RWPE1 (cell line): ENCODE measurements around the gene SRL.

ENCODE experiments used
- CTCF ChIA-PET: fragments of 350-600 bp; sonication (Branson Sonifier 250); formaldehyde crosslinking; extraction: SDS; loops from one replicate; lab custom pipeline; 2021; lab: Yijun Ruan, JAX
- POLR2A ChIA-PET: fragments of 400-600 bp; formaldehyde crosslinking; extraction: SDS; loops from one replicate; lab custom pipeline; 2020; ENCODE audit warnings: antibody characterized with exemption; ENCODE audit not compliant: low non-redundant PET; lab: Yijun Ruan, JAX
- DNase-seq: peaks from one replicate; pipeline ENCODE4 v3.0.0; 2012; ENCODE audit warnings: low spot score
- H3K27ac ChIP-seq: fragments of 450-650 bp; 2 replicates; pipeline ENCODE4 v1.5.1; 2017
- TF ChIP-seq, protein P1 (sequence below): fragments of 450-650 bp; conservative IDR thresholded peaks from 2 replicates; pipeline ENCODE4 v1.5.1; 2017; ENCODE audit warnings: low read depth, mild to moderate bottlenecking

SRL gene

DNA sequence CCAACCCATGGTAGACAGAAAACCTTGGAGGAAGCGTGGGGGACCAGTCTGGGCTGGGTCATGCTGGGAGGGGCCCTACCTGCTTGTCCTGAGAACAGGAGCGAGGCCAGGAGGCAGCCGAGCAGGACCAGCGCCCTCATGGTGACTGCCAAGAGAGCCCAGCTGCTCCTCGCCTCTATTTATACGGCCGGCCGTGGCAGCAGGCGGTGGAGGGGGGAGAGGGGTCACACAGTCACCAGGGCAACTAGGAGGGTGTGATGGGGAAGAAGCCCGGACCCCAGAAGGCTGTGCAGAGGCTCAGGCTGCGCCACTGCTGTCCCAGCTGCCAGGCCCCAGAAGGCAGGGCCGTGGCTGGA, at the start of gene SRL:
TSS of gene SRL (minus strand) at position 153 of the 356 bp plus-strand sequence. CDS start at position 140, 13 bp downstream.
- no peak for DNase-seq
- POLR2A ChIA-PET = no interaction called here
- H3K27ac ChIP-seq = no peak within 1 kb of the TSS
- TF ChIP-seq, protein P1, sequence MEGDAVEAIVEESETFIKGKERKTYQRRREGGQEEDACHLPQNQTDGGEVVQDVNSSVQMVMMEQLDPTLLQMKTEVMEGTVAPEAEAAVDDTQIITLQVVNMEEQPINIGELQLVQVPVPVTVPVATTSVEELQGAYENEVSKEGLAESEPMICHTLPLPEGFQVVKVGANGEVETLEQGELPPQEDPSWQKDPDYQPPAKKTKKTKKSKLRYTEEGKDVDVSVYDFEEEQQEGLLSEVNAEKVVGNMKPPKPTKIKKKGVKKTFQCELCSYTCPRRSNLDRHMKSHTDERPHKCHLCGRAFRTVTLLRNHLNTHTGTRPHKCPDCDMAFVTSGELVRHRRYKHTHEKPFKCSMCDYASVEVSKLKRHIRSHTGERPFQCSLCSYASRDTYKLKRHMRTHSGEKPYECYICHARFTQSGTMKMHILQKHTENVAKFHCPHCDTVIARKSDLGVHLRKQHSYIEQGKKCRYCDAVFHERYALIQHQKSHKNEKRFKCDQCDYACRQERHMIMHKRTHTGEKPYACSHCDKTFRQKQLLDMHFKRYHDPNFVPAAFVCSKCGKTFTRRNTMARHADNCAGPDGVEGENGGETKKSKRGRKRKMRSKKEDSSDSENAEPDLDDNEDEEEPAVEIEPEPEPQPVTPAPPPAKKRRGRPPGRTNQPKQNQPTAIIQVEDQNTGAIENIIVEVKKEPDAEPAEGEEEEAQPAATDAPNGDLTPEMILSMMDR = no peak
- CTCF ChIA-PET = interaction anchor here (0.9 kb wide), 1 partner anchor 9 kb away, joined by 3 read pairs; no protein-coding TSS in a partner anchor

DNA sequence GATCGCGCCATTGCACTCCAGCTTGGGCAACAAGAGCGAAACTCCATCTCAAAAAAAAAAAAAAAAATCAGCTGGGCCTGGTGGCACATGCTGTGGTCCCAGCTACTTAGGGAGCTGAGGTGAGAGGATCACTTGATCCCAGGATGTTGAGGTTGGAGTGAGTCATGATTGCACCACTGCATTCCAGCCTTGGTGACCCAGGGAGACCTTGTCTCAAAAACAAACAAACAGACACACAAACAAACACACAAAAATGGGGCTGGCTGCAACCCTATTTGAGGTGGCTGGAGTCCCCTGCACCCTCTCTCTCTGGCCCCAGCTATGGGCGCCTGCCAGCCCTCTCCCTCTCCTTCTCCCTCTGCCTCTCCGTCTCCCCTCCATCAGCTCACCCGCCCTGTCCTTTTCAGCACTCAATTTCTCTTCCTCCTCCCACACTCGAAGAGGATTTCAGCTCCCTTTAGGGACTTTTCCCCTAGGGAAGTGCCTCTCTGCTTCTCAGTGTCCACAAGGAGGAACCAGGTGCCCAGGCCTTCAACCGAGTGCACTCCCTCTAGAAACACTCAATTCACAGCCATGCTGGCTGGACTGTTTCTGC, 48.5 kb upstream of the SRL start:
- ChIA-PET CTCF (interaction anchor here (0.6 to 0.9 kb wide), 7 partner anchors 18 to 117 kb away, joined by 3 to 4 read pairs (median 3); no protein-coding TSS in a partner anchor), POLR2A (no interaction called here)
- H3K27ac ChIP-seq = peak overlapping the region; percentile 99
- TF ChIP-seq, protein P1 = peak; percentile 49
- DNase-seq = peak; percentile 50

DNA sequence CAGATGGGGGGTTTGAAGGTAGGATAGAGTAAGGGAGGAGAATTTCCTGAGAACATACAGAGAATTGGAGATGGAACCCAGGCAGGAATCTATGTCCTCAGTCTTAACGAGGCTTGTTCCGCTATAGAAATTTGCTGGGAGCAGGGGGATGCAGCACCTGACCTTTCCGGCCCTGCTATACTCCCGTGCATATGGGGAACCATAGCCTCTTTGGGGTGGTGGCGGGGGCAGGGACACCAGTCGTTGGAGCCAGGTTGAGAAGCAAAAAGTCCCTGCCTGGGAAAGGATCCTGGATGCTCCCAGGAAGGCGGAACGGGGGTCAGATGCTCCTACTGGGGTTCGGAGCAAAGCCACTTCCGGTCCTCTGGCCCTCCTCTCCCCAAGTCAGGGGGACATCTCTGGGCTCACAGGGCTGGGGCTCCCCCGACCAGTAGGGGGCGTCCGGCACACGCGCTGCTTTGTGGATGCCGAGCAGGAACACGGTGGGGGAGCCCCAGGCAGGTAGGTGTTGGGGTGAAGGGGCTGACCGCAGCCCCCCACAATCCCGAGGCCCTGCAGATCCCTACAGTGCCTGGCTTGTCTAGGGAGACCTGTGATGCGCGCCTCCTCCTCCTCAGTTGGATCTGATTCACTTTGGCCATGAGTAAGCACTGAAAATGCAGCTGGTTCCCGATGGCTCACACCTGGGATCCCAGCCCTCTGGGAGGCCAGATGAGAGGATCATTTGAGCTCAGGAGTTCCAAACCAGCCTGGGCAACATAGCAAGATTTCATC, 46.5 kb upstream of the SRL start:
- peak overlapping the region; percentile 99 for H3K27ac ChIP-seq
- CTCF ChIA-PET = interaction anchor here (0.6 to 1.2 kb wide), 14 partner anchors 9 to 130 kb away, joined by 3 to 7 read pairs (median 4); no protein-coding TSS in a partner anchor
- TF ChIP-seq, protein P1 = peak; percentile 95
- DNase-seq = peak; percentile 70
- POLR2A ChIA-PET = no interaction called here

DNA sequence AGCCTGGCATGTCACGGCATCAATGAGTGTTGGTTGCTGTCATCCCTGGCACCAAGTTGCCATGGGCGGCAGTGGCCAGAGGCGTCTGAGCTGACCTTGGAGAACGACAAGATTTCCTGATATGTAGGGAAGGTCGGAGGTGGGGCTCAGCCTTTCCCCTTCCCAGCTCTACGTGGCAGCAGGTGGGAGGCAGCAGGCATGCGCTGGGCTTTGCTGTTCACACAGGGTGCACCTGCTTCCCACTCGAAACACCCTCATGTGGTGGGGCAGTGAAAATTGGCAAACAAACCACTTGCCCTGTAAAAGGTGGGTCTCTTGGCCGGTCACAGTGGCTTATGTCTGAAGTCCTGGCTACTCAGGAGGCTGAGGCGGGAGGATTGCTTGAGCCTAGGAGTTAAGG, 43.3 kb upstream of the SRL start:
- ChIA-PET CTCF (interaction anchor here (0.7 to 1.1 kb wide), 2 partner anchors 39 to 45 kb away, joined by 3 to 5 read pairs; no protein-coding TSS in a partner anchor), POLR2A (interaction anchor here (0.6 kb wide), 1 partner anchor 41 kb away, joined by 4 read pairs; no protein-coding TSS in a partner anchor)
- no peak for DNase-seq
- TF ChIP-seq, protein P1 = no peak
- no peak overlapping the region for H3K27ac ChIP-seq

DNA sequence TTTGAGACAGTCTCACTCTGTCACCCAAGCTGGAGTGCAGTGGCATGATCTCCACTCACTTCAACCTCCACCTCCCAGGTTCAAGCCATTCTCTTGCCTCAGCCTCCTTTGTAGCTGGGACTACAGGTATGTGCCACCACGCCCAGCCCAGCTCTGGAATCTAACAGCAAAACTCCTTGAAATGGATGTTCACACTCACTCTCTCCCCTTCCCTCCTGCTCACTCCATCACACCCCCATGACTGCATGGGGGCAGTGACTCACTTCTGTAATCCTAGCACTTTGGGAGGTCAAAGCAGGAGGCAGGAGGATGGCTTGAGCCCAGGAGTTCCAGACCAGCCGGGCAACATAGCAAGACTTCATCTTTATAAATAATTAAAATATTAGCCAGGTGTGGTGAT, 42.1 kb upstream of the SRL start:
- ChIA-PET CTCF (interaction anchor here (0.7 kb wide), 1 partner anchor 312 kb away, joined by 8 read pairs; no protein-coding TSS in a partner anchor), POLR2A (no interaction called here)
- no peak for DNase-seq
- H3K27ac ChIP-seq = peak overlapping the region; percentile 1; the same call in 1 of the 2 replicates
- TF ChIP-seq, protein P1 = no peak

DNA sequence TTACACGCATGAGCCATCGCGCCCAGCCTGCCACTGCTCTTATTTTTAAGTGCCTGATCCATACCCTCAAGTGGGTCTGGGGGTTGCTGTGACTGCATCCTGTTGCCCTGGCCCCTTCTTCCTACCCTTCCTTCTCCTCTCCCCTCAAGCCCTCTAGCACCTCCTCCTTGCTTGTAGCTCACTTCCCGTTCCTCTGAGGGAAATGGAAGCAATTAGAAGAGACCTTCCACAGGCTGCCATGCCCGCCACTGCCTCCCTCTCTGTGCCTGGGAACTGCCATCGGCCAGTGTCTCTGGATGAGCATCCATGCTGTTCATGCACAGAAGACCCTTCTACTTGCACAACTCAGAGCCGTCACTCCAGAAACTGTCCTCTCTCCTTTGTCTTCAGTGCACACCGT, 41.6 kb upstream of the SRL start:
- no peak for DNase-seq
- ChIA-PET CTCF (interaction anchor here (0.5 kb wide), 1 partner anchor 121 kb away, joined by 3 read pairs; no protein-coding TSS in a partner anchor), POLR2A (interaction anchor here (0.6 kb wide), 1 partner anchor 34 kb away, joined by 6 read pairs; no protein-coding TSS in a partner anchor)

More for the DNA sequence above, 41.6 kb upstream of the SRL start:
- TF ChIP-seq, protein P1 = no peak
- H3K27ac ChIP-seq = peak overlapping the region; percentile 1; the same call in 1 of the 2 replicates
